Subcutaneous adipose tissue (tissue), 4 donors: ENCODE results near the gene CCDC142. TPM values are rescaled to one million over a fixed set of nuclear protein-coding genes. Genes with fewer than 3 reads are reported as not detected.

ENCODE experiments used
- total RNA-seq, 4 donors: library from RNA; depleted of rRNA; stranded (reverse); fragments of >200 nt; gene quantifications; one replicate each; pipeline ENCODE4 v1.1.0, GENCODE V29; 2016
- TF ChIP-seq, protein P1 (sequence below): fragments of 450-650 bp; IDR thresholded peaks from one replicate; pipeline ENCODE4 v1.5.1; 2016; ENCODE audit warnings: low read depth, mild to moderate bottlenecking, control low read depth, antibody characterized with exemption, moderate library complexity

CCDC142 gene
- total RNA-seq, 4 donors from 2014 or later, result 10.4 to 30.0 (median 16.8) TPM

DNA sequence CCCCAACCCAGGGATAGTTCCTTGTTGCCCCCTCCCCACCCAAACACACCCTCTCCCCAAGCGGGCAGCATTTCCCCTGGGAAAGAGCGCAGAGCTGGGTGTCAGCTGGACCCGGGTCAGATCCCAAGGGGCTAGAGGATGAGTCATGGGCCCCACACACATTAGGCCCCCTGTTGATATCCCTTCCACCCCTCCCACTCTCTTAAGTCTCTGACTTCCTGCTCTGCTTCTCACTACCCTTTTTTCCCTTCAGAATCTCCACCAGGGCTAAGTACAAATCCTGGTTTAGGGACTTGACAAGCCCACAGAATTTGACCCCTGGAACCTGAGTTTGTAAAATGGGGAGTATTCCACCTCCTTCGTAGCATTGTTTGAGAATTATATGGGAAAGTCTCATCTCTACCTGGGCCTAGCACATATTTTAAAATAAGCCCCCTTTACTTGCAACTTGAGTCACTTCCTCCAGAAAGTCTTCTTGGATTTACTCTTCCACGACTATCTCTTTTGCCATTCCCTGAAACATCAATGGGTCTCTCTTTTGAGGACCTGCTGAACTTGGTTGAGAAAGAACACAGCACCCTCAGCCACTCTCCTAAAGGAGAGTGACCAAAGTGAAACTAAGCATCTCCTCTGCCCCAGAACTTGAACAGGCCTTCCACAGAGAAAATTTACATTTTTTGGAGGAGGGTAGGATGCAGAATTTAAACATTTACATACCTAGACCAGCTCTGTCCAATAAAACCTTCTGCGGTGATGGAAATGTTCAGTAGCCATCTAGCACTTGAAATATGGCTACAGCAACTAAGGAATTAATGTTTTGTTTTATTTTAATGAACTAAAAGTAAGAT lies 45.7 kb downstream of the CCDC142 start:
- TF ChIP-seq, protein P1, sequence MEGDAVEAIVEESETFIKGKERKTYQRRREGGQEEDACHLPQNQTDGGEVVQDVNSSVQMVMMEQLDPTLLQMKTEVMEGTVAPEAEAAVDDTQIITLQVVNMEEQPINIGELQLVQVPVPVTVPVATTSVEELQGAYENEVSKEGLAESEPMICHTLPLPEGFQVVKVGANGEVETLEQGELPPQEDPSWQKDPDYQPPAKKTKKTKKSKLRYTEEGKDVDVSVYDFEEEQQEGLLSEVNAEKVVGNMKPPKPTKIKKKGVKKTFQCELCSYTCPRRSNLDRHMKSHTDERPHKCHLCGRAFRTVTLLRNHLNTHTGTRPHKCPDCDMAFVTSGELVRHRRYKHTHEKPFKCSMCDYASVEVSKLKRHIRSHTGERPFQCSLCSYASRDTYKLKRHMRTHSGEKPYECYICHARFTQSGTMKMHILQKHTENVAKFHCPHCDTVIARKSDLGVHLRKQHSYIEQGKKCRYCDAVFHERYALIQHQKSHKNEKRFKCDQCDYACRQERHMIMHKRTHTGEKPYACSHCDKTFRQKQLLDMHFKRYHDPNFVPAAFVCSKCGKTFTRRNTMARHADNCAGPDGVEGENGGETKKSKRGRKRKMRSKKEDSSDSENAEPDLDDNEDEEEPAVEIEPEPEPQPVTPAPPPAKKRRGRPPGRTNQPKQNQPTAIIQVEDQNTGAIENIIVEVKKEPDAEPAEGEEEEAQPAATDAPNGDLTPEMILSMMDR, result no peak

- TF ChIP-seq, protein P1, result no peak
These were observed 46.5 kb downstream of the CCDC142 start for GRCh38 chr2:74436111-74436805.

DNA sequence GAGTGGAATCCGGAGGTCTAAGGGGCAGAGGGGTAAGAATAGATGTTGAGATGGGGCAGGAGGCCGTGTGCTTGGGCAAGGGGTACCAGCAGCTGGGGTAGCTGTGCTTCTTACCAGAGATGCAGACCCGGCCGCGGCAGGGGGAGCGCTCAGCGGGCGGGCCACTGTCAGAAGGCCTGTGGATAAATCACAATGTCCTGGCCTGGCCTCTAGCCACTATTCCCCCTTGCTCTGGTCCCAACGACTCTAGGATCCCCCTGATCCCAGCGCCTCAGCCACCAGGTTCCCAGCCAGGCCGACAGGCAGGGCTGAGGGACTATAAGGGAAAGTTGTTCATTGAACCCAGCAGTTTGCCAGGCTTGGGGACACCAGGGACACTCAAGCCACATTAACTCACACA lies 52.3 kb downstream of the CCDC142 start:
- TF ChIP-seq, protein P1, result no peak

DNA sequence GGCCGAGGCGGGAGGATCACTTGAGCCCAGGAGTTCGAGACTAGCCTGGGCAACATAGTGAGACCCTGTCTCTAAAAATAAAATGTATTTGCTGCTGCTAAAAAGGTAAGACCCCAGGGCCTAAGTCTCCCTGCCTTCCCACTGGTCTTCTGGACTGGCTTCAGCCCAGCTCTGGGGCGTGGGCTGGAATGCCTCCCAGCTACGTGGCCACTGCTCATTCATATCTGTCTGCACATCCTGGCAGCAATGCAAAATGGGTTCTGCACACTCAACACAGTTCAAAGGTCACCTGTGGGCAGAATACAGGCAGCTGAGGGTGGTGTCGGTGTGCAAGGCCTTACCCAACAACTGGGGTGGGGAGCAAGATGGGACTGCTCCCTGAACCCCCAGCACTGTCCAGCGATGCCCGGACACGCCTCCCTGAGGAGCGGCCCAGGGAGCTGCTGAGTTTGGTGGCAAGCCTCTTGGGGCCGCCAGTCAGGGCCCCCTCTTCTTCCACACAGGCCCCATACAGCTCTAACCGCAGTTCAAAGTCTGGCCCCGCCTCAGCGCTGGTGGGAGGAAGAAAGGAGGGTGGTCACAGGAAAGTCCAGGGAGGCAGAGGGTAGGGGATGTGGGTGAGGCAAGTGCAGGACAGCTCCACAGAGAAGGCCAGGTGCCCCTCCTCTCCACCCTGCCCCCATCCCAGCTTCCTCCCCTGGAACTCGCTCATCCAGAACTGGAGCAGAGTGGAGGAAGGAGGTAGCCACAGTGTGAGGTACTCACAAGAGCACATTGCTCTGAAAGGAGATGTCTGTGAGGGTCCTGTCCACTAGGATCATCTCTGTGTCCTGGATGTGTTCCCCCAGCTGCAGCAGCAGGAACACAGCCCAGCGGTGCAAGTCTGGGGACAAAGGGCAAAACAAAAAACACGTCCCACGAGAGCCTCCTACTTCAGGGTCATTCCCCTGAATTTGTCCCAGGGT lies 53.0 kb downstream of the CCDC142 start:
- TF ChIP-seq, protein P1, result no peak

- TF ChIP-seq, protein P1, result no peak
These were observed 54.1 kb downstream of the CCDC142 start for GRCh38 chr2:74428675-74429074.

GRCh38 chr2:74427551-74427950 lies 55.2 kb downstream of the CCDC142 start:
- TF ChIP-seq, protein P1, result no peak
